Activated T-helper 1 cell treated with anti-CD3 and anti-CD28 coated beads, Interleukin-12 subunit alpha, Interleukin-12 subunit beta, Interleukin-2, Interleukin-4 antibody, amounts not matched to agents 30 ng/mL and 10 ng/mL and 1 ng/mL, durations not matched to agents 14 hours and 24 hours and 36 hours (primary cell): Measurements from ENCODE around the gene SKOR1. TPM values are rescaled to one million over a fixed set of nuclear protein-coding genes. Genes with fewer than 3 reads are reported as not detected.

ENCODE experiments used
- DNase-seq: peaks from one replicate; pipeline ENCODE4 v3.0.0; 2021; ENCODE audit warnings: low spot score
- H3K27ac Mint-ChIP-seq: one replicate; pipeline ENCODE4 v1.8.0; 2021; ENCODE audit warnings: mild to moderate bottlenecking, mixed read lengths
- H3K27me3 Mint-ChIP-seq: one replicate; pipeline ENCODE4 v1.8.0; 2022; ENCODE audit warnings: mild to moderate bottlenecking, moderate library complexity, mixed read lengths; ENCODE audit not compliant: insufficient read depth
- H3K36me3 Mint-ChIP-seq: one replicate; pipeline ENCODE4 v1.8.0; 2021; ENCODE audit warnings: low read depth, mixed read lengths
- H3K4me1 Mint-ChIP-seq: one replicate; pipeline ENCODE4 v1.8.0; 2021; ENCODE audit warnings: low read depth, mixed read lengths
- H3K4me3 Mint-ChIP-seq: one replicate; pipeline ENCODE4 v1.8.0; 2021; ENCODE audit warnings: mild to moderate bottlenecking, moderate library complexity, mixed read lengths
- H3K9me3 Mint-ChIP-seq: one replicate; pipeline ENCODE4 v1.8.0; 2021; ENCODE audit warnings: mixed read lengths
- intact Hi-C: fragments of 100-400 bp; cut with micrococcal nuclease; formaldehyde crosslinking; loops from one replicate; pipeline ENCODE4 v1.15.1; 2024
- total RNA-seq: library from RNA; stranded (reverse); gene quantifications from 2 replicates; pipeline ENCODE4 v1.2.3, GENCODE V29; 2022

The SKOR1 gene
- total RNA-seq, 1 donor from 2014 or later = 0.21 TPM

DNA sequence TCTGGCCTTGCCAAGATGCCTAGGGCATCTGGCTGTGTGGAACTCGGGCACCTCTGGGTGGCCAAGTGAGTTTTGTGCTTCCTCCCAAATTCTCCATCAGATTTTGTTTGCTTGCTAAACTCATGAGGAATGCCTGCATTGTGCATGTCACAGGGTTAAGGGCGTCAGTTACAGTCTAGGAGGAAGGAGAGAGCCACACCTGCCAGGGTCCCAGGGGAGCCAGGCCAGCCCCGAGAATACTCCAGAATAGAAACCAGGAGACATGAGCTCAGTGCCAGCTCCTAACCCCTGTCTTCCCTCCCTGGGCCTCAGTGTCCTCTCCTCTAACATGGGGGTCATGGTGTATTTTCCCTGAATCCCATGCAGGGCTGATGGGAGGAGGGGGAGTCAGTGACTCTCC, 22.0 kb upstream of the SKOR1 start:
- no peaks in the 10 kb centered on the region for H3K36me3 Mint-ChIP-seq
- intact Hi-C loops = no loop called here
- no peaks in the 10 kb centered on the region for H3K27me3 Mint-ChIP-seq
- H3K4me3 Mint-ChIP-seq = no peak overlapping the region
- H3K9me3 Mint-ChIP-seq = no peaks in the 10 kb centered on the region
- no peak overlapping the region for H3K27ac Mint-ChIP-seq
- H3K4me1 Mint-ChIP-seq = no peaks in the 10 kb centered on the region
- no peak for DNase-seq

DNA sequence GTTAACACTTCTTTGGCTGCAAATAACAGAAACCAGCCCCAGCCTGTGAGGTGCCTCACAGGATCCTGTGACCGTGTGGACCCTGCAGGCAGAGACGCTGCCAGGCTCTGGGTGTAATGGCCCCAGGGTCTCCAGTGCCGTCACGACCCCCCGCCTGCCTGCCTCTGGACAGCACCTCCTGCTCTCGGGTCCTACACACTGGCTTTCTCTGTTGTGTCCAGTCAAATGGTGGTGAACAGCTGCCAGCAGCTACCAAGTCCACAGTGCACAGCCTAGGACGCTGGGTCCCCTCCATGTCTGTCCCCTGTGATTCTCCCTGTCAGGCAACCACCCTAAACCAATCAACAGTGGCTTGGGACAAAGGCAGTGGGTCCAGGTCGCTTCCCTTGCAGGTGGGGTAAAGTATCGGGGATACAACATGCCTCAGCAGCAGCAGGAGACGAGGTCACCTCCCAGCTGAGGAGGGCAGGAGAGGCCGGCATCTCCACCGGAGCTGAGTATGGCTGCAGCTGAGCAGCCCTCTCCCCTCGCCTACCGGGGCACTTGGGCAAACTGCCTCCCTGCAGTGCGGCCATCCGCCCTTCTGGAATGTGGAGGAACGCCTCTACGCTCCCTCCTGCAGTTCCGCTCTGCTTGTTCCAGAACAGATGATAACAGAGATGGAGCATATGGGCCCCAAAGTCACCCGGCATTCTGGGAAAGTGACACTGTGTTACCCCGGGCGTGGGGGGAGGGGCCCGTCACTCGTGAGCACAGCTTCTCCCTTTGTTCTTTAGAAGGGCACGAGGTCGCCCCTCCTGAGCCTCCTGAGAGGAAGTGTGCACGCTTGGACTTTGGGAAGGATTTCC, 21.1 kb upstream of the SKOR1 start:
- H3K36me3 Mint-ChIP-seq = no peaks in the 10 kb centered on the region

DNA sequence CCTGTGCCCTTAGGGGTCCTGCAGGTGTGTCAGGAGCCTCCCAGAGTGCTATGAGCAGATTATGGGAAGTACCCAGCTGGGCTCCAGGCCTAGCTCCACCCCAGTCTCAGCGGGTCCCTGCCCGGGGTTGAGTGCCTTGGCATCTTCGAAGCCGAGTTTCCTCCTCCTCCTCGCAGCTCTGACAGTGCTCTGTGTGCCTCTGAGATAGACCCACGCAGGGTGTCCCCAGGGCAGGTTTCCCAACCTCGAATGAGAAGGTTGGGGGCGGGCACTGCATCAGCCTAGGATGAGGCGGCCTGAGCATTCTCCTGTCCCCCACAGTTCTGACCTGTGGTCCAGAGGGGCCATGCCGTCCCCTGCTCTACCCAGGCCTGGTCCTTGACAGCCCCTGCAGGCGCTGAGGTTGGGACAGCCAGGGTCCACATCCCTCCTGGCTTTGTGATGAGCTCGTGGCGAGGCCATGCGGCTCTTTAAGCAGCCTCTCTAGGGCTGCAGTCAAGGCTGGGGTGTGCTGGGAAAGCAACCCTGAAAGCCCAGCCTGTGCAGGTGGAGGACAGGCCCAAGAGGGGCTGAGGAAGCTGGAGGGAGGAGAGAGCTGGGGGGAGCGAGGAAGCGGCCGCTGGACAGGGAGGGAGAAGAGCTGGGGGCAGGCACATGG, 20.2 kb upstream of the SKOR1 start:
- Mint-ChIP-seq H3K27me3 (no peaks in the 10 kb centered on the region), H3K36me3 (no peaks in the 10 kb centered on the region), H3K4me3 (no peak overlapping the region), H3K27ac (no peak overlapping the region), H3K9me3 (no peaks in the 10 kb centered on the region), H3K4me1 (no peaks in the 10 kb centered on the region)
- DNase-seq = no peak
- intact Hi-C loops = no loop called here

More for the DNA sequence above, 21.1 kb upstream of the SKOR1 start:
- H3K27ac Mint-ChIP-seq = no peak overlapping the region
- no peaks in the 10 kb centered on the region for H3K9me3 Mint-ChIP-seq
- no peak overlapping the region for H3K4me3 Mint-ChIP-seq
- intact Hi-C loops = no loop called here
- DNase-seq = no peak
- no peaks in the 10 kb centered on the region for H3K27me3 Mint-ChIP-seq
- H3K4me1 Mint-ChIP-seq = no peaks in the 10 kb centered on the region

- Mint-ChIP-seq H3K27me3 (no peaks in the 10 kb centered on the region), H3K36me3 (no peaks in the 10 kb centered on the region)
Measured at GRCh38 chr15:67805666-67806516, 19.4 kb upstream of the SKOR1 start.

GRCh38 chr15:67806536-67806935, 18.8 kb upstream of the SKOR1 start:
- no peak overlapping the region for H3K4me3 Mint-ChIP-seq
- no peaks in the 10 kb centered on the region for H3K9me3 Mint-ChIP-seq
- no peak for DNase-seq
- no peaks in the 10 kb centered on the region for H3K27me3 Mint-ChIP-seq
- H3K36me3 Mint-ChIP-seq = no peaks in the 10 kb centered on the region
- intact Hi-C loops = no loop called here
- H3K27ac Mint-ChIP-seq = no peak overlapping the region
- no peaks in the 10 kb centered on the region for H3K4me1 Mint-ChIP-seq

More at GRCh38 chr15:67805666-67806516, 19.4 kb upstream of the SKOR1 start:
- Mint-ChIP-seq H3K4me1 (no peaks in the 10 kb centered on the region), H3K9me3 (no peaks in the 10 kb centered on the region), H3K4me3 (no peak overlapping the region), H3K27ac (no peak overlapping the region)
- no peak for DNase-seq
- intact Hi-C loops = no loop called here

GRCh38 chr15:67807141-67807540, 18.2 kb upstream of the SKOR1 start:
- H3K4me1 Mint-ChIP-seq = no peaks in the 10 kb centered on the region
- H3K36me3 Mint-ChIP-seq = no peaks in the 10 kb centered on the region
- DNase-seq = no peak
- intact Hi-C loops = no loop called here
- no peak overlapping the region for H3K27ac Mint-ChIP-seq
- H3K9me3 Mint-ChIP-seq = no peaks in the 10 kb centered on the region
- peaks cover under 1% of the 10 kb centered on the region for H3K27me3 Mint-ChIP-seq
- no peak overlapping the region for H3K4me3 Mint-ChIP-seq

DNA sequence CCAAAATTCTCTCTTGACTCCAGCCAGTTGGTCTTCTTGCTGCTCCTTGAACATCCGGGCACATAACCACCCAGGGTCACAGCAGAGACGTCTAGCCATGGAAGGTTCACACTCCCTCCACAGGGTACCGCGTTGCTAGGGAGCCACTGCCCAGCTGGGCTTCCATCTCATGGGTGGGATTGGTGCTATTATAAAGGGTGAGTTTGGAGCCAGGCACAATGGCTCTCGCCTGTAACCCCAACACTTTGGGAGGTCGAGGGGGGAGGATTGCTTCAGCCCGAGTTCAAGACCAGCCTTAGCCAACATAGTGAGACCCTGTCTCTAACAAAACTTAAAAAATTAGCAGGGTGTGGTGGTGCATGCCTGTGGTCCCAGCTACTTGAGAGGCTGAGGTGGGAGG, 17.5 kb upstream of the SKOR1 start:
- Mint-ChIP-seq H3K27me3 (peaks cover 6% of the 10 kb centered on the region), H3K4me3 (no peak overlapping the region), H3K36me3 (no peaks in the 10 kb centered on the region), H3K27ac (no peak overlapping the region), H3K4me1 (no peaks in the 10 kb centered on the region), H3K9me3 (no peaks in the 10 kb centered on the region)
- intact Hi-C loops = no loop called here
- DNase-seq = no peak

DNA sequence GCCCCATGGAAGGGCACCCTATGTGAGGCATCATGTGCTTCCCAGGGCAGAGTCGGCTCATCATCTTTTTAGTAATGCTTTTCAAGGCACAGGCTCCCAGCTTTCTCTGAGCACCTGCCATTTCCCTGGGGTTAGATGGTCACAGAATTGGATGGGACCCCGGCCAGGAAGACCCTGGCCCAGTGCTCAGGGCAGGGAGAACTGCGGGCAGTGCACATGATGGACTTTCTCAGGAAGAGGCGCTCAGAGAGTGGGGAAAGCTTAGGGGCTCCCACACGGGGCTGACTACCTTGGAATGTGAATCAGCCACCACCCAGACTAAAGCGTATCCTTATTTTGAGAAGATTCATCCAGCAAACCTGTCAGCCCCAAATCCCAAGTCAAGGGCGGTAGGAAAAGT, 16.5 kb upstream of the SKOR1 start:
- no peak for DNase-seq
- Mint-ChIP-seq H3K36me3 (no peaks in the 10 kb centered on the region), H3K9me3 (no peaks in the 10 kb centered on the region), H3K4me3 (no peak overlapping the region), H3K4me1 (no peaks in the 10 kb centered on the region), H3K27me3 (peaks cover 6% of the 10 kb centered on the region), H3K27ac (no peak overlapping the region)
- intact Hi-C loops = no loop called here

- Mint-ChIP-seq H3K36me3 (no peaks in the 10 kb centered on the region), H3K4me3 (no peak overlapping the region), H3K27me3 (peaks cover 6% of the 10 kb centered on the region), H3K4me1 (no peaks in the 10 kb centered on the region), H3K9me3 (no peaks in the 10 kb centered on the region), H3K27ac (no peak overlapping the region)
- intact Hi-C loops = no loop called here
- no peak for DNase-seq
Measured at GRCh38 chr15:67809441-67809840, 15.9 kb upstream of the SKOR1 start.

- Mint-ChIP-seq H3K4me3 (no peak overlapping the region), H3K36me3 (no peaks in the 10 kb centered on the region)
- intact Hi-C loops = no loop called here
Measured at GRCh38 chr15:67809866-67810265, 15.4 kb upstream of the SKOR1 start.

GRCh38 chr15:67812241-67812644, 13.1 kb upstream of the SKOR1 start:
- Mint-ChIP-seq H3K4me3 (no peak overlapping the region), H3K9me3 (no peaks in the 10 kb centered on the region), H3K36me3 (no peaks in the 10 kb centered on the region), H3K27me3 (peaks cover 25% of the 10 kb centered on the region), H3K4me1 (no peaks in the 10 kb centered on the region), H3K27ac (no peak overlapping the region)
- intact Hi-C loops = no loop called here
- no peak for DNase-seq

More at GRCh38 chr15:67809866-67810265, 15.4 kb upstream of the SKOR1 start:
- H3K27ac Mint-ChIP-seq = no peak overlapping the region
- H3K9me3 Mint-ChIP-seq = no peaks in the 10 kb centered on the region
- DNase-seq = no peak
- no peaks in the 10 kb centered on the region for H3K4me1 Mint-ChIP-seq
- H3K27me3 Mint-ChIP-seq = peaks cover 6% of the 10 kb centered on the region

DNA sequence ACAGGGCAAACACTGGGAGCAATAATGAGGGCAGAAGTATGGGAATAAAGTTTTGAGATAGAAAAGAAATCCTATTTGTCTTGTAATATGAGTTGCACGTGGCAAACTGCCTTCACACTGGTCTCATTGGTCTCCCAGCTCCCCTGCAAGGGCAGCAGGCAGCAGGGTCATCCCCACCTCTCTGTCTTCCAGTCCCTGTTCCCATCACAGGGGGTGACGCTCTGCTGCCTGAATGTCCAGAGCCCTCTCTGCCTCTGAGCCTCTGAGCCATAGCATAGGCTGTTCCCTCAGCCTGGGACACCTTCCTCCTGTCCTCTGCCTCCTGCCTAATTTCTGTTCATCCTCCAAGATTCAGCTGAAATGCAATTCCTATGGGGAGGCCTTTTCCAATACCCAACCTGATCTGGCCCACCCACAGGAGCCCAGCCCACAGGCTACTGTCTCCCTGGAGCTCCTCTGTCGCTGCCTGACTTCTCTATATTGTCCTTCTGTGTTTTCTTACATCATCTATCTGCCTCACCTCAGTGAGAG, 12.1 kb upstream of the SKOR1 start:
- Mint-ChIP-seq H3K4me1 (no peaks in the 10 kb centered on the region), H3K36me3 (no peaks in the 10 kb centered on the region), H3K27me3 (peaks cover 28% of the 10 kb centered on the region), H3K27ac (no peak overlapping the region), H3K4me3 (no peak overlapping the region), H3K9me3 (no peaks in the 10 kb centered on the region)
- intact Hi-C loops = no loop called here
- no peak for DNase-seq
